Measurements from ENCODE around the gene TSPYL2.

The TSPYL2 gene

GRCh38 chrX:53126377-53126776 lies 44.2 kb downstream of the TSPYL2 start:
- no peak overlapping the region for H3K4me3 ChIP-seq (ENCODE audit: low read length)
- TF ChIP-seq ZNF274 (IDR thresholded peaks at IDR 0.05; ENCODE audit: low read depth, low read length): no peak

GRCh38 chrX:53128097-53128749 lies 46.1 kb downstream of the TSPYL2 start:
- TF ChIP-seq ZNF274 (IDR thresholded peaks at IDR 0.05; ENCODE audit: low read depth, low read length): no peak
- no peak overlapping the region for H3K4me3 ChIP-seq (ENCODE audit: low read length)

- H3K4me3 ChIP-seq (ENCODE audit: low read length): no peak overlapping the region
- no peak for TF ChIP-seq ZNF274 (IDR thresholded peaks at IDR 0.05; ENCODE audit: low read depth, low read length)
These were observed 51.2 kb downstream of the TSPYL2 start for GRCh38 chrX:53133400-53133799.

GRCh38 chrX:53135581-53135980 lies 53.4 kb downstream of the TSPYL2 start:
- TF ChIP-seq ZNF274 (IDR thresholded peaks at IDR 0.05; ENCODE audit: low read depth, low read length): no peak
- H3K4me3 ChIP-seq (ENCODE audit: low read length): no peak overlapping the region
